GM12874 (cell line): ENCODE results near the gene APLP2.

Experiments used
- TF ChIP-seq, protein P1 (sequence below): IDR thresholded peaks from 2 replicates; pipeline ENCODE4 v1.5.1; 2011; ENCODE audit warnings: low read depth, mild to moderate bottlenecking, control low read depth, low read length, moderate library complexity; ENCODE audit not compliant: insufficient read depth

Gene APLP2

DNA sequence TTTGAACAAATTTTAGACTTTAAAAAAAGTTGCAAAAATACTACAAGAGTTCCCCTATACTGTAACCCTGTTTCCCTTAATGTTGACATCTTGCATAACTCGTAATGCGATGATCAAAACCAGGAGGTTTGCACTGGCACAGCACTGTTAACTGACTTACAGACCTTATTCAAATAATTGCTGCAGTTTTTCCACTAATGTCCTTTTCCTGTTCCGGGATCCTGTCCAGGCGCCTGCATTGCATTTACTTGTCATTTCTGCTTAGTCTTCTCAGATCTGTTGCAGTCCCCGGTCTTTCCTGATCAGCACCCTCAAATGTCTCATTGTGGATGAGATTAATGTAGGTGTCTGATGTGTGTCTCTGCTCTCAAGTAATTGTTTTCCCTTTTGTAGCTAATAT lies 32.0 kb downstream of the APLP2 start:
- TF ChIP-seq, protein P1, sequence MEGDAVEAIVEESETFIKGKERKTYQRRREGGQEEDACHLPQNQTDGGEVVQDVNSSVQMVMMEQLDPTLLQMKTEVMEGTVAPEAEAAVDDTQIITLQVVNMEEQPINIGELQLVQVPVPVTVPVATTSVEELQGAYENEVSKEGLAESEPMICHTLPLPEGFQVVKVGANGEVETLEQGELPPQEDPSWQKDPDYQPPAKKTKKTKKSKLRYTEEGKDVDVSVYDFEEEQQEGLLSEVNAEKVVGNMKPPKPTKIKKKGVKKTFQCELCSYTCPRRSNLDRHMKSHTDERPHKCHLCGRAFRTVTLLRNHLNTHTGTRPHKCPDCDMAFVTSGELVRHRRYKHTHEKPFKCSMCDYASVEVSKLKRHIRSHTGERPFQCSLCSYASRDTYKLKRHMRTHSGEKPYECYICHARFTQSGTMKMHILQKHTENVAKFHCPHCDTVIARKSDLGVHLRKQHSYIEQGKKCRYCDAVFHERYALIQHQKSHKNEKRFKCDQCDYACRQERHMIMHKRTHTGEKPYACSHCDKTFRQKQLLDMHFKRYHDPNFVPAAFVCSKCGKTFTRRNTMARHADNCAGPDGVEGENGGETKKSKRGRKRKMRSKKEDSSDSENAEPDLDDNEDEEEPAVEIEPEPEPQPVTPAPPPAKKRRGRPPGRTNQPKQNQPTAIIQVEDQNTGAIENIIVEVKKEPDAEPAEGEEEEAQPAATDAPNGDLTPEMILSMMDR = no peak

DNA sequence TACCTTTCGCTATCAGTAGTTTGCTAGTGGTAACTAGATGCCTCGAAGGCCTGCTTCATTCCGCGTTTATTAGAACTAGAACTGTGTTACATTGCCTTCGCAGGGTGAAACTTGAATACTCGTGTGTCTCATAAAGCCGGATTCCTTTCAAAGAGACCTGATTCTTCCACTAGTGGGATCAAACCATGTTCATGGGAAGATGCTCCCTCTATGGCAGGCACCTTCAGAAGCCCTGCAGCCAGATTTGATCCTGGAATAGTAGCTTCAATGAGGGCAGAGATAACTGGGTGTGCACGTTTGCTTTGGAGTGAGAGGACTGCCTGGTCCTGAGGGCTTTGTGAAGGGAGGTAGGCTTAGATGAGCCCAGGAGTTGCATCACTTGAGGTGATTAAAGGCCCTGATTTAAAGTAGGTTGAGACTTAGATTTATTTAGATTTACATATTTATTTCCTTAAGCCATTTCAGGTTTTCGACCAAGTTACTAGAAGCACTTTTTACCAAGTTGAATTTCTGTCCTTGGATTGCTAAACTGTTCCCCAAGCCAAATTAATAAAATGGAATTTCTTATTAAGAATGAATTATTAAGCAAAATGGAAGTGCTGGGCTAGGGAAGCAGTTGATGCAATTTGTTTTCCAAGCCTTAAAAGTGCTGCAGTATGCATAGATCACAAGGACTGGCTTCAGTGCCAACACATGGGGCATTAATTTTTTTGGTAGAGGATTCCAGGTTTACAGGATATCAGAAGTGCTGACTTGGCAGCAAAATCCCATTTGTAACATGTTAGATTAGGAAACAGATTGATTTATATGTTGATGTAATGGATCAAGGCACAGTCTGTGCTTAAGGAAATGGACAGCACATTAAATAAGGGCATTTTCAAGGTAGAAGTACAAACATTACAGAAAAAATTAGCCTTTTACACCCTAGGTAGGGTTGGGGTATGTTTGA lies 32.9 kb downstream of the APLP2 start:
- TF ChIP-seq, protein P1 = no peak

DNA sequence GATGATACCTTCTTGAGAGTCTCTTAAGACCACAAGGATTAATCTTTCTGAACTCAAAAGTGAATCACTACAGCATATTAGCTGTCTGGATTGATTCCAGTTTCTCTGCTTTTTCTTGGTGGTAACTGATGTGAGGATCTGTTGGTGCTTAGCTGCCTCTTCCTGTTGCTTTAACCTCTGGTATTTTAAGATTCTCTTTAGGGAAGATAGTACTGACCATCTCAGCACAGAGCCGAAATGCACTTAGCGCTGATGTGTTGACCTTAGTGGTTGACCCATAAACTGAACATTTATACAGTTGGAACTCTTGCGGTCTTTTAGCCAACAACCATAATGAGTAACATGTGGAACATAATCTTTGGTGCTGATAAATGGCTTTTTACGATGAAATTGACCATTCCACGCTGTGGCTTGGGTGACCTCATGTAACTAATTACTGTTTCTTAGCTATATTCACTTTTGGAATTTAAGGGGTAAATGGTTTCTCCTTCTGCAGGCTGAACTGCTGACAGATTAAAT lies 33.7 kb downstream of the APLP2 start:
- TF ChIP-seq, protein P1 = no peak

DNA sequence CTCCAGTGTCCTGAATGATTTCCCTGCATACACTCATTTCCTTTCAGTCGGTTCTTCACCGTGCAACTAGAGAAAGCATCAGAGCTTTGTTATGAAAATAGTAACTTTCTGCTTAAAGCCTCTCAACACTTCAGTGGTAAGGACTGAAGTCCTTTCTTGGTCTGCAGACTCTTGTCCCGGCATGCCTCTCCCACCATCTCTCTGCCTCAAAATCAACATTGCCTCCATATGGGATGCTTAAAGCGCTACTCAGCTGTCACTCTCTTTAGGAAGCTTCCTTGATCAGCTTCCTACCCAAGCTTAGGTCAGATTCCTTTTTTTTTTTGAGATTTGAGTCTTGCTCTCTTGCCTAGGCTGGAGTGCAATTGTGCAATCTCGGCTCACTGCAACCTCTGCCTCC lies 36.7 kb downstream of the APLP2 start:
- TF ChIP-seq, protein P1 = no peak

DNA sequence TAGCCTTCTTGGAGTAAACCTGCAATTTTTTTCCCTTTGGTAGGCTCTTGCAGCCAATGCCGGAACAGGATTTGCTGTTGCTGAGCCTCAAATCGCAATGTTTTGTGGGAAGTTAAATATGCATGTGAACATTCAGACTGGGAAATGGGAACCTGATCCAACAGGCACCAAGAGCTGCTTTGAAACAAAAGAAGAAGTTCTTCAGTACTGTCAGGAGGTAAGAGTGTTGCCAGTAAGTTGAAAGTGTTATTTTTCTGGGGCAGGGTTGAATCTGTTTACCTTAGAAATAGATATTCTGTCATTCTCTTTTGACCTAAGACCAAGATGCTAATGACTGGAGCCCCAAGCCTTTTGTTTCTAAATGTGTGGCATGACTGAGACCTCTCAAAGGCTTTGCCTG lies 39.7 kb downstream of the APLP2 start:
- TF ChIP-seq, protein P1 = no peak

DNA sequence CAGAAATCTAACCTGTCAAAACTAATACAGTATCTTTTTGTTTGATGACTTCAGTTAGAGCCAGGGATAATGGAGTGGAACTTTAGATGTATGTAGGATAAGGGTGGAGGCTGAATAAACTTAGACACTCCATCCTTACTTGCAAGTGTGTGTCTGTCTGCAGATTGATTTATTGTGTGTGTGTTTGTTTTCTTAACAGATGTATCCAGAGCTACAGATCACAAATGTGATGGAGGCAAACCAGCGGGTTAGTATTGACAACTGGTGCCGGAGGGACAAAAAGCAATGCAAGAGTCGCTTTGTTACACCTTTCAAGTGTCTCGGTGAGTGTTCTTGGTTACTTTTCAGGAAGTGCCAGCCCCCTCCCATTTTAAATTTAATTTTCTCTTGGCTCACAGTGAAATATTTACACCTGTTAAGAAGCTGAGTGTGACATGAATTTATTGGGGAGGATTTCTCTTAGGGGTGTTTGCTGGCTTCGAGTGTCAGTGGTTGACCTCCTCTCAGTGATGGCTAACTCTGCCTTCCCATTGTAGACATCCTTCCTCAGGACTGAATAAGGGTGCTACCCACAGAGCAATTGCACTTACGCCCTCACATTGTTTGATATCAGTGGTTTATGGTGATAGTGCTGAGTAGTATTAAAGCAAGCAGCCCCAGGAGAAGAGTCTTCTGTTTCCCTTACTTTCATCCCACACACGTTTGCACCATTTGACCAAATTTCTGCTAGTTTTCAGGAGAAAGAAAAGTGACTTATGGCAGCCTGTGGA lies 40.8 kb downstream of the APLP2 start:
- TF ChIP-seq, protein P1 = no peak

DNA sequence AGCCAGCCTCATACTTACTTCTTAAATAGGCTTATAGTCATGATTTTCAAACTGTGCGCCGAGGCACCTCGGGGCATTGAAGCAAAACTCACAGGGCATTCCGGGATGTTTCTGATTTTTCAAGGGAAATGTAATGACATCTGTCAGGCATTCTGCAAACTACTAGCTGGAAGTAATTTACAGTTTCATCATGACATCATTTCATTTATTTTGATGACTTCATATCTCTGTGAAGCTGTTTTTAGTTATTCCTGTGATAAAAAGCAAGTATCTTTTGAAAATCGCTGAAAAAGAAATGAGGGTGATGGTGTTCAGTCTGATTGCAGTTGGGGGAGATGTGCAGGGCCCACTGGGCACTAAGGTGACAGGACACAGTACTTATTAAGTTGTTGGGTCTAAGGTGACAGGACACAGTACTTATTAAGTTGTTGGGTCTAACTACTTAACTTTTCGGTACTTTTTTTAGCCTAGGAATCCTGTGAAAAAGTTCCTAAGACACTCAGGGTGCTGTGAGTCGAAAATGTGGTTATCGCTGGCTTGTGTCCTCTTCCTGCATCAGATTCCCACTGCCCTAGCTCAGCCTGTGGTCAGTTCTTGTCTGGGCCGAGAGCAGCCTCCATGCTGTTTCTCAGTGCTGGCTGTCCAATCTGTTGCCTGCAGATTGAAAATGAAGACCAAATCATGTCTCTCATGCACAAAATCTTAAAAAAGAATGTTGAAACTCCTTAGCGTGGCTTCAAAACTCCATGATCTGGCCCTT lies 42.6 kb downstream of the APLP2 start:
- TF ChIP-seq, protein P1 = no peak
